NCI-H1436 (cell line): Measurements from ENCODE around the gene DHRS13.
"Not testable (repeated sequence)": the region's sequence is repeated elsewhere in the genome, so short reads cannot be mapped to it uniquely, and the experiment has no call there.

Experiments
- DNase-seq: peaks from one replicate; lab custom pipeline; 2025; lab: John Stamatoyannopoulos, UW

The DHRS13 gene

GRCh38 chr17:28882154-28882895 lies 20.6 kb downstream of the DHRS13 start:
- DNase-seq = no peak

- DNase-seq = no peak
Measured at GRCh38 chr17:28881533-28882056, 21.3 kb downstream of the DHRS13 start.

DNA sequence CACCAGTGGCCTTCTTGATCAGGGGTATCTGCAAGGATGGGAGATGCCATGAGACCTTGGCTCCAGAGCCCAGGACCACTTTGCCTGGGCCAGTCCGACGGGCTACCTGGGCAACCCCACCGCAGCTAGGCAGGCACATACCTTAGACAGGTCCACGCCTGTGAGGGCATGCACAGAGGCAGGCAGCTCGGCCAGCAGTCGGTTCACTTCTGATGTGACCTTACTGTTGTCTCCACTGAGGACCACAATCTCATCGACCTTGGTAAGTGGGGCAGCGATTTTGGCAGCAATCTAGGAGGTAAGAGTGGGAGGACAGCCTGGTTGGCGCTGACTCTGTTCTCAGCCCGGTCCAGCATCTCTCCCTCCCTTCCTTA lies 22.3 kb downstream of the DHRS13 start:
- DNase-seq = no peak

DNA sequence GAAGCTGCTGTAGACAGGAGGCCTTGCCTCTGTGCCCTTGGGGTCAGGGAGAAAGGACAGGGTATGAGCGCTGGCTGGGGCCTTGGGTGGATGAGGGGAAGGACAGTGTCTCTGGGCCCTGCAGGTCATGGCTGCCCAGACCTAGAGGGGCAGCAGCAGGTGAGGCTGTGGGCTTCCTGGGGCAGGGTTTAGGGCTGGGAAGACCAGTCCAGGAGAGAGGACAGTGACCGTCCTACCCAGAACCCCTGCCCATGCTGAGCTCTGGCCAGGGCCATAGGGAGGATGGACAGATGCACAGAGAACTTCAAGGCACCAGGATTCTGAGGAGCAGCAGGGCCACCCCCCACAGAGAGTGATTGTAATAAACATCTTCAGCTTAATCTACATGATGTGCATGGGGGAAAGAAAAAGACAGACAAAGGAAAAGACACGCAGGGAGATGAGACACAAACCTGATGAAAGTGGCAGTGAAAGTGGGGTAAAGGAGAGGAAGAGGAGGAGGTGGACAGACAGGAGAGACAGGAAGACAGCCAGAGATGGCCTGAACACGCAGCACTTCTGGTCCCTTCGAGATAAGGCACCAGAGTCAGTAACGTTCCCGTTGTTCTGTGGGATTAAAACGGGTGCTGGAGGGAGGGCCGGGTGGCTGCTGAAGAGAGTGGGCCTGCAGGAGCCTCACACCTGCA lies 22.9 kb downstream of the DHRS13 start:
- no peak for DNase-seq

GRCh38 chr17:28878981-28879380 lies 23.9 kb downstream of the DHRS13 start:
- DNase-seq = no peak

DNA sequence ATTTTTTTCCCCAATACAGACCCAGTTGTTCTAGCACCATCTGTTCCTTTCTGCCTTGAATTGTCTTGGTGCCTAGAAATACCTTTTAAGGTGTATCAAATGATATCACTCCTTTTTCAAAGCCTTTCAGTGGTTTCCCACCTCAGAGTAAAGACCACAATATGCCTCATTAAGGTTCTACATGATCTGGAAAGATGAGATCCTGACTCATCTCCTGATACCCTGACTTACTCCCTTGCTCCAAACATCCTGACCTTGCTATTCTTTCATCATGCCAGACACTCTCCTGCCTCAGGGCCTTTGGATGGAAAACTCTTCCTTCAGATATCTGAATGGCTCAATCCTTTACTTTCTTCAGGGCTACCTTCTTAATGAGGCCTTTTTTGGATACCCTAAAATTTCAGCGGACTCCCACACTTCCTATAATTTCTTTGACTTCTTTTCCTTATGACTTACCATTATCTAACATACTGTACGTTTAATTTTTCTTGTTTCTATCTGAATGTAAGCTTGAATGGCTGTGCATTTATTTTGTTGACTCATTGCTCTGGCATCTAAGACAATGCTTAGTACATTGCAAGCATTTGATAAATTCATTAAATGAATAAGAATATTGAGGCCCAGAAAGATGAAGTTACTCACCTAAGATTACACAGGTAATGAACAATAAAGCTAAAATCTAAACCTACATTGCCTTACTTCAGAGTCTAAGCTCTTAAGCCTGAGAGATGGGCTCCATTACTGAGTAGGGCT lies 24.5 kb downstream of the DHRS13 start:
- DNase-seq = no peak

DNA sequence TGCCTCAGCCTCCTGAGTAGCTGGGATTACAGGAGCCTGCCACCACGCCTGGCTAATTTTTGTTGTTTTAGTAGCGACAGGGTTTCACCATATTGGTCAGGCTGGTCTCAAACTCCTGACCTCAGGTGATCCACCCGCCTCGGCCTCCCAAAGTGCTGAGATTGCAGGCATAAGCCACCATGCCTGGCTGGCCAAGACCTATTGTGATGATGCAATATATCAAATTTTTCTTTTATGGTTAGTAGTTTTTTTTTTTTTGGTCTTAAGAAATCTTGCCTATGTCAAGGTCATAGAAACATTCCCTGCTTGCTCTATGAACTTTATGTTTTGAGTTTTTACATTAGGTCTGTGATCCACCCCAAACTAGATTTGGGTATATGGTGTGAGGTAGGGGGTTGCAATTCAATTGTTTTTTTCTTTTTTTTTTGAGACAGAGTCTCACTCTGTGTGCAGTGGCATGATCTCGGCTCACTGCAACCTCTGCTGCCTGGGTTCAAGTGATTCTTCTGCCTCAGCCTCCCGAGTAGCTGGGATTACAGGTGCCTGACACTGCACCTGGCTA lies 25.6 kb downstream of the DHRS13 start:
- not testable (repeated sequence) for DNase-seq

GRCh38 chr17:28875848-28876550 lies 26.9 kb downstream of the DHRS13 start:
- DNase-seq = no peak

DNA sequence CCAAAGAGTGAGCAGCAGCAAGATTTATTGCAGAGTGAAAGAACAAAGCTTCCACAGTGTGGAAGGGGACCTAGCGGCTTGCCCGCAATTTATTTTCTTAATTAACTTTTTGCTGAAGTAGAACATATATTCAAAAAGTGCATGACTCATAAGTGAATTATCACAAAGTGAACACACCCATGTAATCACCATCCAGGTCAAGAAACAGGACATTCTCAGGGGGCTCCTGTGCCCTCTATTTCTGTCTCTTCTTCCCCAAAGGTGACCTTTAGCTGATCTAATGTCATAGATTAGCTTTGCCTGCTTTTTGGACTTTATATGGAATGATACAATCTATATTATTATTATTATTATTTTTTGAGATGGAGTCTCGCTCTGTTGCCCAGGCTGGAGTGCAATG lies 28.1 kb downstream of the DHRS13 start:
- no peak for DNase-seq

DNA sequence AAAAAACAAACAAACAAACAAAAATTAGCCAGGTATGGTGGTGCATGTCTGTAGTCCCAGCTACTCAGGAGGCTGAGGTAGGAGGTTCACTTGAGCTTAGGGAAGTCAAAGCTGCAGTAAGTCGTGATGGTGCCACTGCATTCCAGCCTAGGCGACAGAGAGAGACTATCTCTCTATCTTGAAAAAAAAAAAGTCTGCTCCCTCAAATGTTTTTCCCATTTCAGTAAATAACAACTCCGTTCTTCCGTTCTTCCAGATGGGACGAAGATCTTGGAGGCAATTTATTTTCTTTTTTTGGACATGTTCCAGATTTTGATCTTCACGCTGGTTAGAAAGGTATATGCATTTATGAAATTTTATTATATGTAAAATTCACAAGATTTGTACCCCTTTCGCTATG lies 29.0 kb downstream of the DHRS13 start:
- no peak for DNase-seq

- no peak for DNase-seq
Measured at GRCh38 chr17:28871056-28871579, 31.8 kb downstream of the DHRS13 start.

DNA sequence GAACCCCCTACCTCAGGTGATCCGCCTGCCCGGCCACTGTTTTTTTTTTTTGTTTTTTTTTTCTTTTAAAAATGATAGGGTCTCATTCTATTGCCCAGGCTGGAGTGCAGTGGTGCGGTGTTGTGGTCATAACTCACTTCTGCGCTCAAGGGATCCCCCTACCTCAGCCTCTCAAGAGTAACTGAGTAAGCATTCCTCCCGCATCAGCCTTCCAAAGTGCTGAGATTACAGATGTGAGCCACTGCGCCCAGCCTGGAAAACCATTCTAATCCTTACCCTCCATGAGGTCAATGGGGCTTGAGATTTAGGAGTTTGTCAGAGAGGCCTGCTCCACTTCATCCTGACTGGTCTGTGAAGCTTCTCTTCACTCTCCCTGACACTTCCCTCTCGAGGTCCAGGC lies 35.6 kb downstream of the DHRS13 start:
- no peak for DNase-seq

- DNase-seq = no peak
Measured at GRCh38 chr17:28865946-28866752, 36.7 kb downstream of the DHRS13 start.

- no peak for DNase-seq
Measured at GRCh38 chr17:28864991-28865849, 37.7 kb downstream of the DHRS13 start.

GRCh38 chr17:28863953-28864352 lies 38.9 kb downstream of the DHRS13 start:
- no peak for DNase-seq

GRCh38 chr17:28862561-28862960 lies 40.3 kb downstream of the DHRS13 start:
- no peak for DNase-seq

DNA sequence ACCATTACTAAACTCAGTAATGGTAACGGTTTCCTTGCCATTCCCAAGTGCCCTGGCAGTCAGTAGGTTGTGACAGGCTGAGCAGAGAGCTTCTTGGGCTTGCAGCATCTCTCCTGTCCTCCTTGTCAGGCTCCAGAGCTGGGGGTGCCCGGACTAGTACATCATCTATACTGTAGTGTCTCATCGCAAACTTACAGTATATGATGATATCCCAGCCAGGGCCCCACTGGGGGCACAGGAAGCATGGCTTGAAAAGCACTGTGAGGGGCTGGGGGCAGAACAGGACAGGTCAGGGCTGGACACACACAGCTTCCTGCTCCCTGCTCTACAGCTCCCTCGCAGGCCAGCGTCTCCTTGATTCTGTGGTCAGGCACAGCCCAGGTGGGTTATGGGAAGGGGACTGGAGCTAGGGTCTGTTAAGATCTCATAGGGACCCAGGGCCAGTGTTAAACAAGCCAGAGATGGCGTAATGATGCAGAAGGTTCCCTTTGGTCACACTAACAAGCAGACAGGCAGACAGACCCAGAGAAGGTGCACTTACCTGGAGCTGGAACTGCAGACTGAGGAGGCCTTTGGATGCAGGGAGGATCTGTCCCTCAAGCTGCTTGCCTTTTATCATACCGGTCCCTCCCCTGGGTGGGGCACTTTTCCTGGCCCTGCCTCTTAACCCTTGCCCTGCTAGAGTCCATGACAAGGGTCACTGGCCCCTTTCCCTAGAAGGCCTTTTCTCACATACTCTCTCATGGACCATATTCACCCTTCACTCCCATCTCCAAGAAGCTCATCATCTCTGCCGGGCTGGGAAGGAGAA lies 41.3 kb downstream of the DHRS13 start:
- no peak for DNase-seq

DNA sequence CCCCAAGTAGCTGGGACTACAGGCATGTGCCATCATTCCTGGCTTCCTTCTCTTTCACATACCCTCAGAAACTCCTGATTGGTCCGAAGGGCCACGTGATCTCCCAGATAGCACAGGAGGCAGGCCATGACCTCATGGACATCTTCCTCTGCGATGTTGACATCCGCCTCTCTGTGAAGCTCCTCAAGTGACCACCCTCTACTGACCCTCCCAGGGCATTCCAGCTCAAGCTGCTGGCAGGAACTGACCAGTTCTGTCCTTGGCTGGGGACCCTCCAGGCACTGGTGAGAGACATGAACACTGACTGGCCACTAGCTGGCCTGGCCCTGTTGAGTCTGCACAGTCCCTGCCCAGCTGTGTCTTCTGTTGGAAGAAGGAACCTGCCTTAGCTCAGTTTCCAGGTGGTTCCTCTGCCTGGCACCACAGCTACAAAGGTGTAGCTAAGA lies 42.5 kb downstream of the DHRS13 start:
- DNase-seq = no peak
